Measurements from ENCODE around the gene SPRY4.
A peak's percentile ranks its signal among the peaks of the same experiment; 100 is the strongest.

The SPRY4 gene

GRCh38 chr5:142292808-142293207 lies 32.0 kb downstream of the SPRY4 start:
- no peak overlapping the region for H3K4me2 ChIP-seq (ENCODE audit: insufficient read depth, low read length, poor library complexity, severe bottlenecking)
- H4K91ac ChIP-seq (ENCODE audit: low read depth, low read length, poor library complexity) = no peak overlapping the region
- no CpG with 5 or more reads among the region's 3 CpGs for WGBS, 2 donors (ENCODE audit: extremely low coverage in 2 of 2, insufficient read length in 2 of 2, insufficient replicate concordance in 1 of 2)
- no peak overlapping the region for H2AFZ ChIP-seq (ENCODE audit: low read length)
- no peaks in the 10 kb centered on the region for H3K27me3 ChIP-seq (ENCODE audit: control insufficient read depth in 3 of 3, insufficient read depth in 3 of 3, low read depth in 1 of 3, low read length in 3 of 3)
- no peak overlapping the region for H2BK12ac ChIP-seq (ENCODE audit: low read length)
- no peak overlapping the region for H2AK5ac ChIP-seq (ENCODE audit: low read depth, low read length)
- peaks cover 0 to 5% of the 10 kb centered on the region in 2 donors for H3K9me3 ChIP-seq (replicated peaks in 1 of 2; ENCODE audit: control insufficient read depth in 2 of 2, insufficient read depth in 1 of 2, low read depth in 1 of 2, low read length in 2 of 2)
- no peak overlapping the region for H3K14ac ChIP-seq (ENCODE audit: low read length)
- no peak overlapping the region for H4K8ac ChIP-seq (ENCODE audit: low read depth, low read length)
- no peak overlapping the region for H2BK5ac ChIP-seq (ENCODE audit: low read length)
- H3K23ac ChIP-seq (ENCODE audit: low read depth, low read length, poor library complexity) = no peak overlapping the region
- no peak overlapping the region for H3K18ac ChIP-seq (ENCODE audit: low read length)
- H3K4me1 ChIP-seq (ENCODE audit: control insufficient read depth in 2 of 2, insufficient read depth in 1 of 2, low read depth in 1 of 2, low read length in 2 of 2) = peaks cover 19 to 37% of the 10 kb centered on the region in 2 donors
- no peak overlapping the region for H3K4ac ChIP-seq (ENCODE audit: low read length)
- no peak overlapping the region for H3K27ac ChIP-seq (replicated peaks; ENCODE audit: low read length)
- no peak overlapping the region for H3K9ac ChIP-seq (ENCODE audit: low read depth, low read length, poor library complexity)
- no peak overlapping the region for H2BK120ac ChIP-seq (ENCODE audit: low read depth, low read length)
- no peak overlapping the region for H2BK15ac ChIP-seq (ENCODE audit: low read length)
- peaks cover 0 to 6% of the 10 kb centered on the region in 2 donors for H3K36me3 ChIP-seq (replicated peaks in 1 of 2; ENCODE audit: control insufficient read depth in 2 of 2, insufficient read depth in 2 of 2, low read length in 2 of 2)
- H3K4me3 ChIP-seq (ENCODE audit: low read length in 2 of 2) = no peak overlapping the region
- DNase-seq (ENCODE audit: low spot score) = no peak
- no peaks in the 10 kb centered on the region for H3K79me1 ChIP-seq (ENCODE audit: low read depth, low read length)

- no peak overlapping the region for H2BK120ac ChIP-seq (ENCODE audit: low read depth, low read length)
- no peak overlapping the region for H3K23ac ChIP-seq (ENCODE audit: low read depth, low read length, poor library complexity)
- no peaks in the 10 kb centered on the region for H3K79me1 ChIP-seq (ENCODE audit: low read depth, low read length)
- WGBS, 2 donors (ENCODE audit: extremely low coverage in 2 of 2, insufficient read length in 2 of 2, insufficient replicate concordance in 1 of 2) = no CpG with 5 or more reads among the region's 5 CpGs
- H4K91ac ChIP-seq (ENCODE audit: low read depth, low read length, poor library complexity) = no peak overlapping the region
- no peak overlapping the region for H3K4me3 ChIP-seq (ENCODE audit: low read length in 2 of 2)
- no peak overlapping the region for H3K14ac ChIP-seq (ENCODE audit: low read length)
- no peak overlapping the region for H2AFZ ChIP-seq (ENCODE audit: low read length)
- no peak overlapping the region for H3K4me2 ChIP-seq (ENCODE audit: insufficient read depth, low read length, poor library complexity, severe bottlenecking)
- DNase-seq (ENCODE audit: low spot score) = no peak
- H3K18ac ChIP-seq (ENCODE audit: low read length) = no peak overlapping the region
- H2BK12ac ChIP-seq (ENCODE audit: low read length) = no peak overlapping the region
- H3K27me3 ChIP-seq (ENCODE audit: control insufficient read depth in 3 of 3, insufficient read depth in 3 of 3, low read depth in 1 of 3, low read length in 3 of 3) = no peaks in the 10 kb centered on the region
- peaks cover 0 to 6% of the 10 kb centered on the region in 2 donors for H3K36me3 ChIP-seq (replicated peaks in 1 of 2; ENCODE audit: control insufficient read depth in 2 of 2, insufficient read depth in 2 of 2, low read length in 2 of 2)
- no peak overlapping the region for H4K8ac ChIP-seq (ENCODE audit: low read depth, low read length)
- peaks cover 22 to 37% of the 10 kb centered on the region in 2 donors for H3K4me1 ChIP-seq (ENCODE audit: control insufficient read depth in 2 of 2, insufficient read depth in 1 of 2, low read depth in 1 of 2, low read length in 2 of 2)
- H3K27ac ChIP-seq (replicated peaks; ENCODE audit: low read length) = no peak overlapping the region
- H3K4ac ChIP-seq (ENCODE audit: low read length) = no peak overlapping the region
- no peak overlapping the region for H2BK15ac ChIP-seq (ENCODE audit: low read length)
- H3K9me3 ChIP-seq (replicated peaks in 1 of 2; ENCODE audit: control insufficient read depth in 2 of 2, insufficient read depth in 1 of 2, low read depth in 1 of 2, low read length in 2 of 2) = peaks cover 0 to 5% of the 10 kb centered on the region in 2 donors
- no peak overlapping the region for H2BK5ac ChIP-seq (ENCODE audit: low read length)
- H2AK5ac ChIP-seq (ENCODE audit: low read depth, low read length) = no peak overlapping the region
- H3K9ac ChIP-seq (ENCODE audit: low read depth, low read length, poor library complexity) = no peak overlapping the region
Observed at GRCh38 chr5:142292249-142292648, 32.6 kb downstream of the SPRY4 start.

GRCh38 chr5:142290577-142291299 lies 34.1 kb downstream of the SPRY4 start:
- Histone ChIP-seq H2BK15ac (ENCODE audit: low read length) (no peak overlapping the region), H4K8ac (ENCODE audit: low read depth, low read length) (no peak overlapping the region), H3K14ac (ENCODE audit: low read length) (no peak overlapping the region), H2BK120ac (ENCODE audit: low read depth, low read length) (no peak overlapping the region), H3K4me2 (ENCODE audit: insufficient read depth, low read length, poor library complexity, severe bottlenecking) (no peak overlapping the region), H3K9ac (ENCODE audit: low read depth, low read length, poor library complexity) (no peak overlapping the region), H2BK12ac (ENCODE audit: low read length) (no peak overlapping the region), H3K27ac (replicated peaks; ENCODE audit: low read length) (no peak overlapping the region), H2AK5ac (ENCODE audit: low read depth, low read length) (no peak overlapping the region), H3K9me3 (replicated peaks in 1 of 2; ENCODE audit: control insufficient read depth in 2 of 2, insufficient read depth in 1 of 2, low read depth in 1 of 2, low read length in 2 of 2) (peaks cover 0 to 5% of the 10 kb centered on the region in 2 donors), H3K36me3 (replicated peaks in 1 of 2; ENCODE audit: control insufficient read depth in 2 of 2, insufficient read depth in 2 of 2, low read length in 2 of 2) (peaks cover 0 to 6% of the 10 kb centered on the region in 2 donors), H3K4me3 (ENCODE audit: low read length in 2 of 2) (no peak overlapping the region), H3K4ac (ENCODE audit: low read length) (no peak overlapping the region), H3K4me1 (ENCODE audit: control insufficient read depth in 2 of 2, insufficient read depth in 1 of 2, low read depth in 1 of 2, low read length in 2 of 2) (peaks cover 19 to 22% of the 10 kb centered on the region in 2 donors), H3K18ac (ENCODE audit: low read length) (no peak overlapping the region), H3K79me1 (ENCODE audit: low read depth, low read length) (no peaks in the 10 kb centered on the region), H2BK5ac (ENCODE audit: low read length) (no peak overlapping the region), H4K91ac (ENCODE audit: low read depth, low read length, poor library complexity) (no peak overlapping the region), H2AFZ (ENCODE audit: low read length) (peak overlapping the region; percentile 19), H3K27me3 (ENCODE audit: control insufficient read depth in 3 of 3, insufficient read depth in 3 of 3, low read depth in 1 of 3, low read length in 3 of 3) (no peaks in the 10 kb centered on the region), H3K23ac (ENCODE audit: low read depth, low read length, poor library complexity) (no peak overlapping the region)
- WGBS, 2 donors (ENCODE audit: extremely low coverage in 2 of 2, insufficient read length in 2 of 2, insufficient replicate concordance in 1 of 2) = no CpG with 5 or more reads among the region's 5 CpGs
- no peak for DNase-seq (ENCODE audit: low spot score)

- H3K79me1 ChIP-seq (ENCODE audit: low read depth, low read length) = no peaks in the 10 kb centered on the region
- no CpG with 5 or more reads among the region's 11 CpGs for WGBS, 2 donors (ENCODE audit: extremely low coverage in 2 of 2, insufficient read length in 2 of 2, insufficient replicate concordance in 1 of 2)
- no peak overlapping the region for H2BK5ac ChIP-seq (ENCODE audit: low read length)
- no peak overlapping the region for H3K14ac ChIP-seq (ENCODE audit: low read length)
- no peak overlapping the region for H3K4me3 ChIP-seq (ENCODE audit: low read length in 2 of 2)
- H2BK15ac ChIP-seq (ENCODE audit: low read length) = no peak overlapping the region
- no peak for DNase-seq (ENCODE audit: low spot score)
- H3K27me3 ChIP-seq (ENCODE audit: control insufficient read depth in 3 of 3, insufficient read depth in 3 of 3, low read depth in 1 of 3, low read length in 3 of 3) = no peaks in the 10 kb centered on the region
- H4K91ac ChIP-seq (ENCODE audit: low read depth, low read length, poor library complexity) = no peak overlapping the region
- H3K18ac ChIP-seq (ENCODE audit: low read length) = no peak overlapping the region
- no peak overlapping the region for H2AK5ac ChIP-seq (ENCODE audit: low read depth, low read length)
- H2BK12ac ChIP-seq (ENCODE audit: low read length) = no peak overlapping the region
- no peak overlapping the region for H3K9ac ChIP-seq (ENCODE audit: low read depth, low read length, poor library complexity)
- no peak overlapping the region for H2BK120ac ChIP-seq (ENCODE audit: low read depth, low read length)
- no peak overlapping the region for H3K23ac ChIP-seq (ENCODE audit: low read depth, low read length, poor library complexity)
- H3K4me1 ChIP-seq (ENCODE audit: control insufficient read depth in 2 of 2, insufficient read depth in 1 of 2, low read depth in 1 of 2, low read length in 2 of 2) = peaks cover 13 to 16% of the 10 kb centered on the region in 2 donors
- peaks cover 0 to 6% of the 10 kb centered on the region in 2 donors for H3K36me3 ChIP-seq (replicated peaks in 1 of 2; ENCODE audit: control insufficient read depth in 2 of 2, insufficient read depth in 2 of 2, low read length in 2 of 2)
- H3K4me2 ChIP-seq (ENCODE audit: insufficient read depth, low read length, poor library complexity, severe bottlenecking) = no peak overlapping the region
- H3K4ac ChIP-seq (ENCODE audit: low read length) = no peak overlapping the region
- H4K8ac ChIP-seq (ENCODE audit: low read depth, low read length) = no peak overlapping the region
- H3K27ac ChIP-seq (replicated peaks; ENCODE audit: low read length) = no peak overlapping the region
- peaks cover 0 to 5% of the 10 kb centered on the region in 2 donors for H3K9me3 ChIP-seq (replicated peaks in 1 of 2; ENCODE audit: control insufficient read depth in 2 of 2, insufficient read depth in 1 of 2, low read depth in 1 of 2, low read length in 2 of 2)
- no peak overlapping the region for H2AFZ ChIP-seq (ENCODE audit: low read length)
Observed at GRCh38 chr5:142289708-142290576, 34.9 kb downstream of the SPRY4 start.
